Hepatocyte (in vitro differentiated cells): Measurements from ENCODE around the gene MAGI1. TPM values are rescaled to one million over a fixed set of nuclear protein-coding genes. Genes with fewer than 3 reads are reported as not detected.

Source experiments
- DNase-seq: peaks from one replicate; pipeline ENCODE4 v3.0.0-alpha.2; 2016; ENCODE audit warnings: low spot score
- H2AFZ ChIP-seq: fragments of 200-600 bp; sonication (generic); 2 replicates; pipeline ENCODE4 v1.6.0; 2016; ENCODE audit warnings: antibody characterized with exemption, mild to moderate bottlenecking
- H3K27ac ChIP-seq: fragments of 200-600 bp; sonication (generic); 2 replicates; pipeline ENCODE4 v1.5.1; 2016; ENCODE audit warnings: mild to moderate bottlenecking
- H3K27me3 ChIP-seq: fragments of 200-600 bp; sonication (generic); 2 replicates; pipeline ENCODE4 v1.6.1; 2016
- H3K36me3 ChIP-seq: fragments of 200-600 bp; sonication (generic); replicated peaks from 2 replicates; pipeline ENCODE4 v1.5.1; 2016; ENCODE audit warnings: low read depth; ENCODE audit not compliant: insufficient read depth
- H3K4me1 ChIP-seq: fragments of 200-600 bp; sonication (generic); 2 replicates; pipeline ENCODE4 v1.5.1; 2016; ENCODE audit warnings: mild to moderate bottlenecking, moderate library complexity; ENCODE audit not compliant: insufficient read depth
- H3K4me2 ChIP-seq: fragments of 200-600 bp; sonication (generic); 2 replicates; pipeline ENCODE4 v1.6.0; 2016
- H3K4me3 ChIP-seq: fragments of 200-600 bp; sonication (generic); 2 replicates; pipeline ENCODE4 v1.5.1; 2016; ENCODE audit warnings: mild to moderate bottlenecking
- H3K79me2 ChIP-seq: fragments of 200-600 bp; sonication (generic); 2 replicates; pipeline ENCODE4 v1.6.0; 2017; ENCODE audit warnings: mild to moderate bottlenecking
- H3K9me2 ChIP-seq: fragments of 200-600 bp; sonication (generic); replicated peaks from 2 replicates; pipeline ENCODE4 v1.6.0; 2017; ENCODE audit warnings: mild to moderate bottlenecking; ENCODE audit not compliant: insufficient read depth
- H3K9me3 ChIP-seq: fragments of 200-600 bp; sonication (generic); 2 replicates; pipeline ENCODE4 v1.5.1; 2016; ENCODE audit warnings: low read depth, mild to moderate bottlenecking
- H4K20me1 ChIP-seq: fragments of 200-600 bp; sonication (generic); 2 replicates; pipeline ENCODE4 v1.6.0; 2016; ENCODE audit warnings: mild to moderate bottlenecking; ENCODE audit not compliant: insufficient read depth, poor library complexity, severe bottlenecking
- EZH2 ChIP-seq: fragments of 200-600 bp; sonication (generic); IDR thresholded peaks from 2 replicates; pipeline ENCODE4 v1.6.1; 2016; ENCODE audit warnings: antibody characterized with exemption, mild to moderate bottlenecking, borderline replicate concordance
- EZH2phosphoT487 ChIP-seq: fragments of 200-600 bp; sonication (generic); IDR thresholded peaks from one replicate; pipeline ENCODE4 v1.6.1; 2018; ENCODE audit warnings: antibody characterized with exemption, mild to moderate bottlenecking, low read depth, moderate library complexity; ENCODE audit not compliant: unreplicated experiment, severe bottlenecking
- WGBS: methylation state at CpG from one replicate; pipeline ENCODE4 v1.1.6; 2016; ENCODE audit warnings: low lambda C conversion rate; ENCODE audit errors: missing lambda C conversion rate; 5-methylcytosine and 5-hydroxymethylcytosine counted together
- polyA plus RNA-seq: library from polyadenylated mRNA; unstranded; fragments of >200 nt; fragmentation: Nextera tagmentation; extraction: Ambion mirVana; gene quantifications from 2 replicates; pipeline ENCODE4 v1.2.1, GENCODE V29; 2016
- total RNA-seq: library from RNA; depleted of rRNA; stranded (reverse); fragments of >200 nt; gene quantifications from 2 replicates; pipeline ENCODE4 v1.2.3, GENCODE V29; 2014
- TF ChIP-seq, protein P1 (sequence below): fragments of 200-600 bp; sonication (generic); IDR thresholded peaks from 2 replicates; pipeline ENCODE4 v1.5.1; 2016; ENCODE audit warnings: antibody characterized with exemption, mild to moderate bottlenecking; ENCODE audit not compliant: poor library complexity

Gene MAGI1
- total and polyA plus RNA-seq, 2 experiments from 2014 or later: 26.2 to 43.5 TPM

DNA sequence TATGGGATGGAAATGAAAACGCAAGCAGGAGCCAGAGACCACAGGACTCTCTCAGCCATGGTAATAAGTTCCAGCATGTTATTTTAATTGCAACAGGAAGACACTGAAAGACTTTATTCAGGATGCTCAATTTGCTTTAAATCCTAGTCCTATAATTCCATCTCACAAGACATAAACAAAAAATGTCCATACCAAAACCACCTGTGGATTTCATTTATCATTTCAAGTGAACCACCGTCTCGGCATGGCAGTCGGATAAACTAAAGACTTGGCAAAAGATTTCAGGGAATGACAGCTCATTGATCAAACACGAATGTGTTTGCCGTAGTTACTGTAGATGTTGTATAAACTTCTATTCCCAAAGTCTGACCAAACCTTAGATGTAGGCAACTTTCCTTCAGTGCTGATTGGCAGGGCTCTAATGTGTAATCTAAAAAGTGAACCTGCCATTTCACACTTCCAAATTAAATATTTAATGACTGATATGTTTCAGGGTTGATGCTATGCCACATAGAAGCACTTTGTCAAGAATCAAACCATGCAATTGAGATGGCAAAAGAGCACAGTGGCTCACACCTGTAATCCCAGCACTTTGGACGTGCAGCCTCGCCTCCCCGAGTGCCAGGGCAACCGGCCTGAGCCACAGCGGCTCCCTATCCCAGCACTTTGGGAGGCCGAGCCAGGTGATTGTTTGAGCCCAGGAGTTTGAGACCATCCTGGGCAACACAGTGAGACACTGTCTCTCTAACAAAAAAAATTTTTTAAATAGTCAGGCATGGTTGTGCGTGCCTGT lies 331.7 kb downstream of the MAGI1 start:
- Histone ChIP-seq H3K4me1 (no peaks in the 10 kb centered on the region), H3K36me3 (no peaks in the 10 kb centered on the region), H3K9me3 (peaks cover 5% of the 10 kb centered on the region), H3K4me3 (no peak overlapping the region), H3K4me2 (no peak overlapping the region), H3K9me2 (no peaks in the 10 kb centered on the region), H3K79me2 (peaks cover 17% of the 10 kb centered on the region), H2AFZ (no peak overlapping the region), H4K20me1 (no peaks in the 10 kb centered on the region), H3K27me3 (no peaks in the 10 kb centered on the region), H3K27ac (no peak overlapping the region)
- 81% methylated on average over 13 of the region's 13 CpGs for WGBS
- no peak for TF ChIP-seq EZH2
- TF ChIP-seq, protein P1, sequence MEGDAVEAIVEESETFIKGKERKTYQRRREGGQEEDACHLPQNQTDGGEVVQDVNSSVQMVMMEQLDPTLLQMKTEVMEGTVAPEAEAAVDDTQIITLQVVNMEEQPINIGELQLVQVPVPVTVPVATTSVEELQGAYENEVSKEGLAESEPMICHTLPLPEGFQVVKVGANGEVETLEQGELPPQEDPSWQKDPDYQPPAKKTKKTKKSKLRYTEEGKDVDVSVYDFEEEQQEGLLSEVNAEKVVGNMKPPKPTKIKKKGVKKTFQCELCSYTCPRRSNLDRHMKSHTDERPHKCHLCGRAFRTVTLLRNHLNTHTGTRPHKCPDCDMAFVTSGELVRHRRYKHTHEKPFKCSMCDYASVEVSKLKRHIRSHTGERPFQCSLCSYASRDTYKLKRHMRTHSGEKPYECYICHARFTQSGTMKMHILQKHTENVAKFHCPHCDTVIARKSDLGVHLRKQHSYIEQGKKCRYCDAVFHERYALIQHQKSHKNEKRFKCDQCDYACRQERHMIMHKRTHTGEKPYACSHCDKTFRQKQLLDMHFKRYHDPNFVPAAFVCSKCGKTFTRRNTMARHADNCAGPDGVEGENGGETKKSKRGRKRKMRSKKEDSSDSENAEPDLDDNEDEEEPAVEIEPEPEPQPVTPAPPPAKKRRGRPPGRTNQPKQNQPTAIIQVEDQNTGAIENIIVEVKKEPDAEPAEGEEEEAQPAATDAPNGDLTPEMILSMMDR: no peak
- no peak for TF ChIP-seq EZH2phosphoT487
- DNase-seq: no peak

DNA sequence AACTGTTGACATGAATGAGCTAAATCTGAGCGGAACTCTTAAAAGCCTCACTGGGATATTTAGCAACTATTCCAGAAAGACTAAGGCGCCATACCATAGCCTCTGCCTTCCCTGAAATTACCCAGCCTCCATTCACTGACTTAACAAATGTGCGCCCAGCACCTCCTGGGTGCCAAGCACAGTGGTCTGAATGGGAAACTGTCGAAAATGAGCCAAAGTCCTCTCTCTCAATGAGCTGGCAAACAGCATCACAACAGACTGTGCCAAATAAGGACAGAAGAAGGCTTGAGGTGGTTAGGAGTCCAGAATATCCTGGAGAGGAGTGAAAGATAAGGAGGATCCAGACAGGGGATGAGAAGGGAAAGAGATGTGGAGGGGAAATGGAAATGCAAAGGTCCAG lies 332.4 kb downstream of the MAGI1 start:
- DNase-seq: no peak
- Histone ChIP-seq H3K27me3 (no peaks in the 10 kb centered on the region), H2AFZ (no peak overlapping the region), H3K4me3 (no peak overlapping the region), H3K4me1 (no peaks in the 10 kb centered on the region), H3K9me2 (no peaks in the 10 kb centered on the region), H3K27ac (no peak overlapping the region), H3K79me2 (peaks cover 17% of the 10 kb centered on the region), H3K9me3 (peaks cover 4% of the 10 kb centered on the region), H3K36me3 (no peaks in the 10 kb centered on the region), H4K20me1 (no peaks in the 10 kb centered on the region), H3K4me2 (no peak overlapping the region)
- 97% methylated on average over 4 of the region's 4 CpGs for WGBS
- no peak for TF ChIP-seq EZH2
- TF ChIP-seq, protein P1: no peak
- no peak for TF ChIP-seq EZH2phosphoT487

DNA sequence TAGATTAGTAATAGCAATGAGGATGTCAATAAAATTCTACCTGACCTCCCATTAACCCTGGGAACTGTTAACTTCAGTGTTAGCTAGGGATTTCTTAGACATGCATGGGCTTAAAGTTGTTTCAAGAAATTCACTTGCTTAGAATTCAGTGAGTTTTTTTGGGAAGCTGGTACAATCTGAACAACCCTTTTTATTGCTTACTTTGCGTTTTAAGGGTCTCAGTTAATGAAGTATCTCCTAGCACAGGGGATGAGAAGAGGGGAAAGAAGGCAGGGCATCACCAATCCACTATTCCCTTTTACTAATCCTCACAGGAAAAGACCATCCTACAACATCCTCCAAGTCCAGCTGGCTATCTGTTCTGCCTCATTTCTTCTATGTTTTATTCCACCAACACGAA lies 334.9 kb downstream of the MAGI1 start:
- no peaks in the 10 kb centered on the region for H4K20me1 ChIP-seq
- H3K27ac ChIP-seq: no peak overlapping the region
- no peaks in the 10 kb centered on the region for H3K9me2 ChIP-seq
- peaks cover 22% of the 10 kb centered on the region for H3K79me2 ChIP-seq
- no peak overlapping the region for H3K4me2 ChIP-seq
- no peaks in the 10 kb centered on the region for H3K4me1 ChIP-seq
- no peak for DNase-seq
- no peaks in the 10 kb centered on the region for H3K27me3 ChIP-seq
- H3K36me3 ChIP-seq: no peaks in the 10 kb centered on the region
- 92% methylated on average over 2 of the region's 2 CpGs for WGBS
- H3K9me3 ChIP-seq: no peaks in the 10 kb centered on the region
- no peak overlapping the region for H2AFZ ChIP-seq
- H3K4me3 ChIP-seq: no peak overlapping the region
- TF ChIP-seq, protein P1: no peak
- TF ChIP-seq EZH2 (no peak), EZH2phosphoT487 (no peak)
